Naive B cell (primary cell): ENCODE data around the gene DAB2IP. TPM values are rescaled to one million over a fixed set of nuclear protein-coding genes. Genes with fewer than 3 reads are reported as not detected.

Source experiments
- ATAC-seq, 2 donors: fragments of 150-1000 bp; cut with Tn5 transposase; 2 replicates each; pipeline ENCODE4 v1.10.0; 2021; ENCODE audit warnings: low read depth in 2 of 2, mild to moderate bottlenecking in 2 of 2, moderate library complexity in 2 of 2
- DNase-seq: peaks from one replicate; pipeline ENCODE4 v3.0.0; 2022
- H3K27ac Mint-ChIP-seq, 6 donors: one replicate each; pipeline ENCODE4 v1.8.0; 2020 to 2022; ENCODE audit warnings: mild to moderate bottlenecking in 6 of 6, mixed read lengths in 6 of 6, moderate library complexity in 5 of 6, inconsistent platforms in 2 of 6
- H3K27me3 Mint-ChIP-seq, 3 donors: one replicate each; pipeline ENCODE4 v1.8.0; 2021 to 2022; ENCODE audit warnings: mixed read lengths in 3 of 3, mild to moderate bottlenecking in 1 of 3
- H3K36me3 Mint-ChIP-seq, 2 donors: one replicate each; pipeline ENCODE4 v1.8.0; 2020 to 2022; ENCODE audit warnings: mixed read lengths in 2 of 2, inconsistent platforms in 1 of 2, mild to moderate bottlenecking in 1 of 2
- H3K4me1 Mint-ChIP-seq, 3 donors: one replicate each; pipeline ENCODE4 v1.8.0; 2020 to 2022; ENCODE audit warnings: mixed read lengths in 3 of 3, inconsistent platforms in 1 of 3, mild to moderate bottlenecking in 1 of 3, moderate library complexity in 1 of 3
- H3K4me3 Mint-ChIP-seq, 8 donors: one replicate each; pipeline ENCODE4 v1.8.0; 2020 to 2022; ENCODE audit warnings: mild to moderate bottlenecking in 8 of 8, mixed read lengths in 8 of 8, moderate library complexity in 8 of 8, inconsistent platforms in 2 of 8
- H3K9me3 Mint-ChIP-seq, 7 donors: one replicate each; pipeline ENCODE4 v1.8.0; 2020 to 2022; ENCODE audit warnings: mixed read lengths in 7 of 7, mild to moderate bottlenecking in 5 of 7, inconsistent platforms in 2 of 7, moderate library complexity in 1 of 7
- polyA plus RNA-seq, 6 donors: library from polyadenylated mRNA; unstranded; fragments of 300-500 nt; fragmentation: Illumina TruSeq; gene quantifications; one replicate each; pipeline ENCODE4 v1.2.3, GENCODE V29; 2021; ENCODE audit warnings: low read depth in 6 of 6

Gene DAB2IP
- polyA plus RNA-seq, 6 donors from 2014 or later = not detected

DNA sequence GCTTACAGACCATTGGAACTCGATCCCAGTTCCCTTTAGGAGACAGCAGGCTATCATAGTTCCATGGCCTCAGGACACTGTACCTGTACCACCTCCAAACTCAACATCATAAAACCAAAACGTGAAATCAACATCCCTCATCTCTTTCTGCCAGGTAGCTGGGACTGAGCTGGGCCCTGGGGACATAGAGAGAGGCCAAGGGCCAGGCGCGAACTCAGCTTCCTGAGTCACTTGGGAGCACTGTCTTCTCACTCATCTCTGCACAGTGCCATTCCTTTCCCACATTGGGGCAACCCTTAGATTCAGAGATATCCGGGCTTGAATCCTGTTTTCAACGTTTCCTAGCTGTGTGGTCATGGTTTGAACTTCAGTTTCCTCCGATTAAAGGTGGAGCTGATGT is 12.2 kb downstream of the DAB2IP start:
- Mint-ChIP-seq H3K27me3 (peaks cover 37 to 49% (median 44%) of the 10 kb centered on the region in 3 donors), H3K9me3 (peaks cover 0 to 1% (median 0%) of the 10 kb centered on the region in 7 donors), H3K27ac (no peak overlapping the region), H3K4me3 (no peak overlapping the region), H3K4me1 (no peaks in the 10 kb centered on the region), H3K36me3 (no peaks in the 10 kb centered on the region)
- no peak for DNase-seq
- ATAC-seq = no peak

DNA sequence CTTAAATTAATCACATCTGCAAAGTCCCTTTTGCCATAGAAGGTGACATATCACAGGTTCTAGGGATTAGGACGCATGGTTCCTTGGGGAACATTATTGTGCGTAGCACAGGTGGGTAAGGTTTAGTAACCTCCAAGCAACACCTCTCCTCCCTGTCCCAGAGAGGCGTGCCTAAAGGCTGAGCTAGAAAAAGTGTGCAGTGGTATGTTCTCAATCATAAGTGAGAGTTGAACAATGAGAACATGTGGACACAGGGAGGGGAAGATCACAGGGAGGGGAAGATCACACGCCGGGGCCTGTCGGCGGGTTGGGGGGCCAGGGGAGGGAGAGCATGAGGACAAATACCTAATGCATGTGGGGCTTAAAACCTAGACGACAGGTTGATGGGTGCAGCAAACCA is 14.9 kb downstream of the DAB2IP start:
- H3K4me1 Mint-ChIP-seq = no peaks in the 10 kb centered on the region
- no peak overlapping the region for H3K4me3 Mint-ChIP-seq
- no peak for DNase-seq
- H3K36me3 Mint-ChIP-seq = no peaks in the 10 kb centered on the region
- no peak for ATAC-seq
- H3K9me3 Mint-ChIP-seq = peaks cover 0 to 4% (median 2%) of the 10 kb centered on the region in 7 donors
- H3K27me3 Mint-ChIP-seq = peaks cover 30 to 41% (median 33%) of the 10 kb centered on the region in 3 donors
- no peak overlapping the region for H3K27ac Mint-ChIP-seq

DNA sequence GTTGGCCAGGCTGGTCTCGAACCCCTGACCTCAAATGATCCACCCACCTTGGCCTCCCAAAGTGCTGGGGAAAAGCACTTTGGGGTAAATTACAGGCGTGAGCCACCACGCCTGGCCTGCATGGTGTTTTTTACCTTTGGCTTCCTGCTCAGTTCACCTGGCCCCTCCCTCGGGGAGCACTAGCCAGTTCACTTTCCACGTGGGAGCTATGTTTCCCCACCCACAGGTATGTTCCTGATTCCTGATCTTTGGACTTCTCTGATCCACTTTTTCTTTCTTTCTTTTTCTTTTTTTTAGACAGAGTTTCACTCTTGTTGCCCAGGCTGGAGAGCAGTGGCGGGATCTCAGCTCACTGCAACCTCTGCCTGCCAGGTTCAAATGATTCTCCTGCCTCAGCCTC is 15.8 kb downstream of the DAB2IP start:
- H3K4me1 Mint-ChIP-seq = no peaks in the 10 kb centered on the region

DNA sequence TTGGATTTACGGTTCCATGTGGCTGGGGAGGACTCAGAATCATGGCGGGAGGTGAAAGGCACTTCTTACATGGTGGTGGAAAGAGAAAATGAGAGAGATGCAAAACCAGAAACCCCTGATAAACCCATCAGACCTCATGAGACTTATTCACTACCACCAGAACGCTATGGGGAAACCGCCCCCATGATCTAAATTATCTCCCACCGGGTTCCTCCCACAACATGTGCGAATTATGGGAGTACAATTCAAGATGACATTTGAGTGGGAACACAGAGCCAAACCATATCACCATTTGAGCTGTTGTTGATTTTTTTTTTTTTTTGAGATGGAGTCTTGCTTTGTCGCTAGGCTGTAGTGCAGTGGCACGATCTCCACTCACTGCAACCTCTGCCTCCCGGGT is 16.5 kb downstream of the DAB2IP start:
- no peak overlapping the region for H3K4me3 Mint-ChIP-seq

More for the DNA sequence above, 15.8 kb downstream of the DAB2IP start:
- no peak overlapping the region for H3K4me3 Mint-ChIP-seq
- peaks cover 33 to 47% (median 33%) of the 10 kb centered on the region in 3 donors for H3K27me3 Mint-ChIP-seq
- ATAC-seq = no peak
- H3K9me3 Mint-ChIP-seq = peaks cover 0 to 5% (median 2%) of the 10 kb centered on the region in 7 donors
- H3K36me3 Mint-ChIP-seq = no peaks in the 10 kb centered on the region
- DNase-seq = no peak
- H3K27ac Mint-ChIP-seq = no peak overlapping the region

DNA sequence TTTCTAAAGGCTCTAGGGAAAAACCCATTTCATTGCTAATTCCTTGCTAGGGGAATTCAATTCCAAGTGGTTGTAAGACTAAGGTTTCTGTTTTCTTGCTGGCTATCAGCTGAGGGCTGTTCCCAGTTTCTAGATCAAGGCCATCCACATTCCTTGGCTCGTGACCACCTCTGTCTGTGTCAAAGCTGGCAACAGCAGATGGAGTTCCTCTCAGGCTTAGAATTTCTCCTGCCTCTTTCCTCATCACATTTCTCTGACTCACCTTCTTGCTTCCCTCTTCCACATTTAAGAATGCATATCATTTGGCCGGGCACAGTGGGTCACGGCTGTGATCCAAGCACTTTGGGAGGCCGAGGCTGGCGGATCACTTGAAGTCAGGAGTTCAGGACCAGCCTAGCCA is 19.0 kb downstream of the DAB2IP start:
- H3K27ac Mint-ChIP-seq = no peak overlapping the region
- H3K4me1 Mint-ChIP-seq = no peaks in the 10 kb centered on the region
- H3K4me3 Mint-ChIP-seq = no peak overlapping the region
- ATAC-seq = no peak
- peaks cover 34% of the 10 kb centered on the region in 3 donors for H3K27me3 Mint-ChIP-seq
- peaks cover 0 to 5% (median 2%) of the 10 kb centered on the region in 7 donors for H3K9me3 Mint-ChIP-seq
- DNase-seq = no peak
- H3K36me3 Mint-ChIP-seq = no peaks in the 10 kb centered on the region

More for the DNA sequence above, 16.5 kb downstream of the DAB2IP start:
- no peaks in the 10 kb centered on the region for H3K4me1 Mint-ChIP-seq
- no peak for DNase-seq
- no peak overlapping the region for H3K27ac Mint-ChIP-seq
- no peaks in the 10 kb centered on the region for H3K36me3 Mint-ChIP-seq
- peaks cover 27 to 42% (median 32%) of the 10 kb centered on the region in 3 donors for H3K27me3 Mint-ChIP-seq
- peaks cover 0 to 5% (median 2%) of the 10 kb centered on the region in 7 donors for H3K9me3 Mint-ChIP-seq
- no peak for ATAC-seq

DNA sequence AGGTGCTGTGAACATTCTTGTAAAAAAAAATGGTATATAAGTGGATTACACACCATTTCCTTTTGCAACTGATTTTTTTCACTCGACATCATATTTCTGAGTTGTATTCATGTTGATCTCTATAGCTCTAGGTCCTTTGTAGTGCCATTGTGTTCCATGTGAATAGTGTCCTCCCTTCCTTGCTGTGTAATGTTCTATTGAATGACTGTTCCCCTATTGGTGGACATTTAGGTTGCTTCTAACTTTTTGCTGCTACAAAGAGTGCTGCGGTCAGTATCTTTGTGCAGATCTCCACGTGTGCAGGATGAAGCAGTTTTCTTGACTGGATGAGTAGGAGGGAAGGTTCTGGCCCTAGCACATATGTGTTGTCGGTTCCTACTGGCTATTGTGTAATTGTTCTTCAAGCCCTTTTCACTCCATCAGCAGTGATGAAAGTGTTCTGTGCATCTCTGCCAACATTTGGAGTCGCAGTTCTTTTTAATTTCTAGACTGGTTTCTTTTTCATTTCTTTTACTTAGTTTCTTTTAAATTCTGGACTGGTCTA is 20.2 kb downstream of the DAB2IP start:
- Mint-ChIP-seq H3K9me3 (peaks cover 0 to 5% (median 2%) of the 10 kb centered on the region in 7 donors), H3K27me3 (peaks cover 35 to 46% (median 35%) of the 10 kb centered on the region in 3 donors), H3K4me3 (no peak overlapping the region), H3K4me1 (no peaks in the 10 kb centered on the region), H3K27ac (no peak overlapping the region), H3K36me3 (no peaks in the 10 kb centered on the region)
- no peak for DNase-seq
- no peak for ATAC-seq

DNA sequence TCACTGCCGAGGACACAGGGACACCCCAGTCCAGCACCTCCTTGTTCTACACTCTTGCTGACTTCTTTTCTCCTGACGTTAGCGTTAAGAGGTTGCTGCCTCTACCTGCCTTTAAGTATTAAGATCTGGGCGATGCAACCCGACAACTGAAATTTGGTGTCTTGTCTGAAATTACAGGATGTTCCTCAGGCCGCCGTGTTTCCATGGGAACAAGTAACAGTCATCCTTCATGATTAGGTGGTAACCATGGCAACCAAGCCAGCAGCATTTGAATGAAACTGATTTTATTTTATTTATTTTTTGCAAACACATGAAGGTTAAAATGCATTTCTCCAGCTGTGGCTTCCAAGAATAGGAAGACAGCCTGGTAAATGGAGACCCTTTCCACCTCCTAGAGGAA is 20.8 kb downstream of the DAB2IP start:
- H3K27me3 Mint-ChIP-seq = peaks cover 35 to 46% (median 36%) of the 10 kb centered on the region in 3 donors
- H3K4me1 Mint-ChIP-seq = no peaks in the 10 kb centered on the region
- ATAC-seq (no peak), DNase-seq (no peak)
- H3K4me3 Mint-ChIP-seq = no peak overlapping the region
- H3K9me3 Mint-ChIP-seq = peaks cover 0 to 5% (median 2%) of the 10 kb centered on the region in 7 donors
- H3K27ac Mint-ChIP-seq = no peak overlapping the region
- no peaks in the 10 kb centered on the region for H3K36me3 Mint-ChIP-seq

DNA sequence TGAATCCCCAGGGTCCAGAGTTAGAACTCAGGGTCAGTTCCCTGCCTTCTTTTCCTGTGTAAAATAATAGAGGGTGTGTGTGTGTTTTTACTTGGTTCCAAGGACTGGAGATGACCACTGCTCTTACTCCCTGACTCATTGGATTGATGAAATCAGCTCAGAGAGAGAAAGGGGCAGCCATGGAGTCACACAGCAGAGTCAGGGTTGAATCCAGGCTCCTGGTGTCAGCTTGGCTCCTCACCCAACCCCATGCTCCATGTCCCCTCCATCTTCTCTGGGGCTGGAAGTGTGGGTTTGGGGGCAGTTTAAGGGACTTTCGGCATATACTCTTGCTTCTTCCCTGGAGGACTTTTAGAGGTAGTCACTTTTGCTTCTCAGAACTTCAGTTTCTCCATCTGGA is 21.6 kb downstream of the DAB2IP start:
- Mint-ChIP-seq H3K36me3 (no peaks in the 10 kb centered on the region), H3K27ac (no peak overlapping the region), H3K4me1 (no peaks in the 10 kb centered on the region), H3K27me3 (peaks cover 35 to 46% (median 36%) of the 10 kb centered on the region in 3 donors), H3K4me3 (no peak overlapping the region), H3K9me3 (peaks cover 0 to 5% (median 2%) of the 10 kb centered on the region in 7 donors)
- DNase-seq (no peak), ATAC-seq (no peak)

DNA sequence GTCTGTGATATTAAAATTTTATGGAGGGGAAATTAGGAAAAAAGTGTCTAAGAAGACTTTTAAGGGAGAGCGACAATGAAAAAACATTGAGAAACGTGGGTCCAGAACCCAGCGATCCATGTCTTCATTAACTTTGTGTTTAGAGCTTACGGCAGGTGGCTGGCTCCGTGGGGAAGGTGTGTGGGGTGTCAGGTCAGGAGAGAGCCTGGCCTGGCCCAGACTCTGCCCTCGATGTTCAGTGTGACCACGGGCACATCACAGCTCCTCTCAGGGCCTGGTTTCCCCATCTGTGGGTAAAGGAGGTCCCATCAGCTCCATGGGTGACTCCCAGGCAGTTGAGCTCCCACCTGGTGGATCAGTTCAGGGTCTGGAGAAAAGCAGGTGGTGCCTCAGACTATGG is 22.1 kb downstream of the DAB2IP start:
- Mint-ChIP-seq H3K36me3 (no peaks in the 10 kb centered on the region), H3K27me3 (peaks cover 35 to 46% (median 36%) of the 10 kb centered on the region in 3 donors), H3K27ac (no peak overlapping the region), H3K4me3 (no peak overlapping the region), H3K9me3 (peaks cover 0 to 5% (median 2%) of the 10 kb centered on the region in 7 donors), H3K4me1 (no peaks in the 10 kb centered on the region)
- no peak for ATAC-seq
- DNase-seq = no peak

DNA sequence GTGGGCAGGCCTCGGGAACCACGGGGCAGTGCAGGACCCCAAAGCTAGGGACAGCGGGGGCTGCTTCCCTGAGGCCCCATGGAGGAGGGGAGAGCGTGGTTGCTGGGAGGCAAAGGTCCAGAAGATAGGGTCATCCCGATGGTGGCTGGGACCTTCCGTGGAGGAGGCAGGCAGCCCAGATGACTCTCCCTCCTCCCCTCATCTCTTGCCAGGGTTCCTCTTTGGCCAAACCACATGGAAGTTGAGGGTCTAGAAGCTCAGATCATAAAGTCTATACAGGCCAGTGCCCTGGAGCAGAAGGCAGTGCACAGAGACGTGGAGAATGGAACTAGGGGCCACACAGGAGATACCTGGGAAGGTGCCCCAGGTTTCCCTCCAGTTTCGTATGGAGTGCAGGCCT is 22.6 kb downstream of the DAB2IP start:
- ATAC-seq (no peak), DNase-seq (no peak)
- no peaks in the 10 kb centered on the region for H3K4me1 Mint-ChIP-seq
- H3K9me3 Mint-ChIP-seq = peaks cover 0 to 5% (median 2%) of the 10 kb centered on the region in 7 donors
- H3K36me3 Mint-ChIP-seq = no peaks in the 10 kb centered on the region
- no peak overlapping the region for H3K4me3 Mint-ChIP-seq
- no peak overlapping the region for H3K27ac Mint-ChIP-seq
- peaks cover 35 to 44% (median 36%) of the 10 kb centered on the region in 3 donors for H3K27me3 Mint-ChIP-seq

DNA sequence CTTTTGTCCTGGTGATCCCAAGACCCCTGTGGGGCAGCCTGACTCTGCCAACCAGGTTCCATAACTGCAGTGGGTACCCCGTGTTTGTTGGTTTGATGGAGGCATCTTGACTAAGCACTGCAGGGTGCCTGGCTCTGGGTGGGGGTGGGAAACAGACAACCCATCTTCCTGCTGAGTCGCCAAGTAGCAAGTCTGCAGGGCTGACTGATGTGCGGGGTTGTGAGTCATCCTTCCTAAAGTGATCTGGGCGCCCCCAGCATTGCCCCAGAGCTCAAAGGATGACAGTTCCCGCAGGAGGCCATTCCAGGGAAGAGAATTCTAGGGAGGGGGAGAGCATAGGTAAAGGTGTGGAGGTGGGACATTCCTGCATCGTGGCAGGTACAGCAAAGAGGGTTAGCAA is 23.5 kb downstream of the DAB2IP start:
- ATAC-seq = no peak
- H3K4me1 Mint-ChIP-seq = no peaks in the 10 kb centered on the region
- H3K9me3 Mint-ChIP-seq = peaks cover 0 to 5% (median under 1%) of the 10 kb centered on the region in 7 donors
- H3K27me3 Mint-ChIP-seq = peaks cover 31 to 41% (median 35%) of the 10 kb centered on the region in 3 donors
- H3K36me3 Mint-ChIP-seq = no peaks in the 10 kb centered on the region
- H3K27ac Mint-ChIP-seq = peak overlapping the region in 1 of 6 donors; percentile 75
- DNase-seq = no peak
- H3K4me3 Mint-ChIP-seq = no peak overlapping the region

DNA sequence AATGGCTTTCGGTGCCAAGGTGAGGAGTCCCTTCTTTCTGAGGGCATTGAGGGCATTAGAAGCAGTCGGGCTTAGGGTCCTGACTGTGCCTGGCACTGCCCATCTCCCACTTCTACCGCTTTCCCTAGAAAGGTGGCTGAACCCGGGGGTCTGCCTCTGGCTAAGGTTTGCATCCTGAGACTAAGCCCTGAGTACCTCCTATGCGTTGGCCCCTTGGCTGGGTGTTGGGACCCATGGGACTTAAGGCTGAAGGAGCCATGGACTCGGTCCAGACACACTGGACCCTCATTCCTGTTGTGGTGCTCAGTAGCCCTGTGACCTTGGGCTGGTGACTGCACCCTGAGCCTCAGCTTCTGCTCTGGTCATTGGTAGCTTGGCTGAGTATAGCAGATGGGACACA is 23.9 kb downstream of the DAB2IP start:
- Mint-ChIP-seq H3K4me1 (no peaks in the 10 kb centered on the region), H3K27me3 (peaks cover 29 to 43% (median 31%) of the 10 kb centered on the region in 3 donors), H3K9me3 (peaks cover 0 to 5% (median 0%) of the 10 kb centered on the region in 7 donors), H3K27ac (no peak overlapping the region), H3K4me3 (no peak overlapping the region), H3K36me3 (no peaks in the 10 kb centered on the region)
- ATAC-seq = no peak
- DNase-seq = no peak

DNA sequence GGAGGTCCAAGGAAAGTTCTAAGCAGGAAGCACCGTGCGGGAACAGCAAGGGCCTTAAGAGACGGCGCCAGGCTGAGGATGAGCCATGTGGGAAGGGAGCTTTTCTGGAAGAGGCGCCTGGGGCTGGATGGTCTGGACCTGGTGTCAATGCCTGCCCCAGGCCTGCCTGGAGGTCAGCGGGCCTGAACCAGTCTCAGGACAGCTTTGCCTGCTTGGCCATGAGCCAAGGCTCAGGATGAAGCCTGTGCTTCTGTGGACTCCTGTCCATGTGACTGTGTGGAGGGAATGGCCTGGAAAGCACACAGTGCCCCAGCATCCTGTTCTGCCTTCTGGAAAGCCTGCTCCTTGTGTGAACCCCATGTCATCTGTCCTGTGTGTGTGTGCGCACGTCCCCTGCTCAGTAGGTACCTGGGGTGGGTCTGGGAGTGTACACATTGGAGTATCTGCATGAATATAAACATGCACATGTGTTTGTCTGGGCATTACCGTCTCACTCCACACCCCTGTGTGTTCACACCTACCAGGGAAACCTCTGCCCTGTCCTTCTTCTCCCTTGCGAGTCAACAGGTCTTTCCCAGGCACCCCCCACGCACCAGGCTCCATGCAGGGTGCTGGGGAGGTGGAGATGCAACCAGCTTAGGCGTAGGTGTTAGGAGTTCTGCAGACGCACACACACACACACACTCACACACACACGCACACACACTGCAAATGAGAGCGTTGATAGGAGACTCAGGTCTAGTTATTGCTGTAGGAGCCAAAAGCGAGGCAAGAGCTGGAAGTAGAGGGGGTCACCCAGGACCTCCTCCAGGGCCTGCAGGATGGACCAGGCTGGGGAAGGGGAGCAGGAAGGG is 24.8 kb downstream of the DAB2IP start:
- H3K4me1 Mint-ChIP-seq = no peaks in the 10 kb centered on the region
- no peaks in the 10 kb centered on the region for H3K36me3 Mint-ChIP-seq
- ATAC-seq (no peak), DNase-seq (no peak)
- H3K4me3 Mint-ChIP-seq = no peak overlapping the region
- peaks cover 28 to 47% (median 31%) of the 10 kb centered on the region in 3 donors for H3K27me3 Mint-ChIP-seq
- H3K27ac Mint-ChIP-seq = no peak overlapping the region
- H3K9me3 Mint-ChIP-seq = peaks cover 0 to 3% (median 0%) of the 10 kb centered on the region in 7 donors

DNA sequence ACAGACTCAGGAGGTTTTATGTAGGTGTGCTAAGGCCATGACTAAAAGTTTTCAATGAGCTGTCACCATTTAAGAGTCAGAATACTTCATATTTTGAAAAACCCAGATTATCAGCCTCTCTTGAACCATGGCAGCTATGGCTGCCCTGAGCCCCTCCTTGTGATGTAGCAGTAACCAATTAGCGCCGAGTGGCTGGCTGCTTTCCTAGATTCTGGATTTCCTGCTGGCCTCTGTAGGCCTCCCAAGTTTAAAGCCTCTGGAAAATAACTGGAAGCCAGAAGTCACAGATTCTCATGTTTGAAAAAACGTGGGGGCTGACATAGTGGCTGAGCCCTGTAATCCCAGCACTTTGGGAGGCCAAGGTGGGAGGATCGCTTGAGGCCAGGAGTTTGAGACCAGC is 25.5 kb downstream of the DAB2IP start:
- Mint-ChIP-seq H3K4me3 (no peak overlapping the region), H3K4me1 (no peaks in the 10 kb centered on the region), H3K27ac (no peak overlapping the region), H3K9me3 (peaks cover 0 to 1% (median 0%) of the 10 kb centered on the region in 7 donors), H3K36me3 (no peaks in the 10 kb centered on the region), H3K27me3 (peaks cover 21 to 51% (median 36%) of the 10 kb centered on the region in 3 donors)
- DNase-seq (no peak), ATAC-seq (no peak)
